ENCODE results near the gene ZBTB34. TPM values are rescaled to one million over a fixed set of nuclear protein-coding genes. Genes with fewer than 3 reads are reported as not detected.

ZBTB34 gene
- total RNA-seq, 1 experiment from 2014 or later = 15.8 TPM

GRCh38 chr9:126916909-126917308 lies 56.5 kb downstream of the ZBTB34 start:
- Histone ChIP-seq H3K9ac (ENCODE audit: extremely low read depth, insufficient read length, low read length) (no peak overlapping the region), H2BK120ac (ENCODE audit: low read depth, low read length, poor library complexity, severe bottlenecking) (no peak overlapping the region), H3K18ac (ENCODE audit: insufficient read length, low read depth, low read length) (no peak overlapping the region), H2BK12ac (ENCODE audit: insufficient read length, low read depth, low read length) (no peak overlapping the region), H3K4me1 (ENCODE audit: insufficient read depth, low read length) (peaks cover 9% of the 10 kb centered on the region), H3K79me2 (ENCODE audit: insufficient read depth, low read length) (no peaks in the 10 kb centered on the region), H3K27ac (ENCODE audit: insufficient read length, low read depth, low read length) (no peak overlapping the region), H3K56ac (ENCODE audit: insufficient read length, low read depth, low read length) (no peak overlapping the region), H3K27me3 (ENCODE audit: insufficient read depth, low read length) (no peaks in the 10 kb centered on the region; the same call in 1 of the 2 replicates), H4K20me1 (ENCODE audit: control insufficient read depth, insufficient read depth, insufficient read length) (no peaks in the 10 kb centered on the region), H3K23me2 (ENCODE audit: insufficient read length, low read depth, low read length, poor library complexity, severe bottlenecking) (peaks cover 8% of the 10 kb centered on the region), H4K8ac (replicated peaks; ENCODE audit: insufficient read length, low read depth, low read length) (no peak overlapping the region), H3K23ac (ENCODE audit: insufficient read length, low read depth, low read length) (no peak overlapping the region), H2BK5ac (ENCODE audit: insufficient read length, low read length) (no peak overlapping the region), H4K5ac (ENCODE audit: insufficient read length, low read depth, low read length) (no peak overlapping the region), H4K91ac (ENCODE audit: insufficient read length, low read depth, low read length) (no peak overlapping the region), H3K4ac (ENCODE audit: low read depth, low read length) (no peak overlapping the region), H3K4me2 (ENCODE audit: insufficient read depth, insufficient read length, low read length) (no peak overlapping the region), H2AK5ac (ENCODE audit: insufficient read length, low read length) (no peak overlapping the region), H3K79me1 (ENCODE audit: insufficient read depth, low read depth, low read length, poor library complexity, severe bottlenecking) (no peaks in the 10 kb centered on the region), H3K14ac (ENCODE audit: insufficient read depth, low read length) (no peak overlapping the region), H2BK20ac (ENCODE audit: low read depth, low read length, poor library complexity, severe bottlenecking) (no peak overlapping the region), H3T11ph (ENCODE audit: low read length) (no peak overlapping the region), H2BK15ac (ENCODE audit: low read depth, low read length) (no peak overlapping the region), H2AFZ (ENCODE audit: low read length) (no peak overlapping the region), H3K9me3 (ENCODE audit: control insufficient read depth, low read depth, low read length) (no peaks in the 10 kb centered on the region)
- TF ChIP-seq CTCF (conservative IDR thresholded peaks at IDR 0.05) = peak; percentile 56
- H3K36me3 Mint-ChIP-seq (ENCODE audit: insufficient read depth in 1 of 3, low read depth in 3 of 3) = no peaks in the 10 kb centered on the region; a peak in 1 of 7 replicates
- no peaks in the 10 kb centered on the region for H3K9me3 Mint-ChIP-seq
- peak; percentile 68 for DNase-seq
- H3K4me1 Mint-ChIP-seq = peaks cover 24 to 30% of the 10 kb centered on the region in 2 experiments
- no CpG with 5 or more reads among the region's 2 CpGs for WGBS (ENCODE audit: extremely low coverage, insufficient read length, low lambda C conversion rate)
- H3K27me3 Mint-ChIP-seq (ENCODE audit: low read depth) = peaks cover 25% of the 10 kb centered on the region
- H3K27ac Mint-ChIP-seq = no peak overlapping the region; a peak in 1 of 7 replicates
- peak overlapping the region in 1 of 2 experiments; percentile 45; a peak in 1 of 5 replicates for H3K4me3 Mint-ChIP-seq
